ENCODE results near the gene KDM5B.

Gene KDM5B

GRCh38 chr1:202711949-202712635 lies 96.1 kb downstream of the KDM5B start:
- DNase-seq (ENCODE audit: low read depth), result no peak

- DNase-seq (ENCODE audit: low read depth), result no peak
Observed at GRCh38 chr1:202710070-202711045, 97.9 kb downstream of the KDM5B start, which contains the start of gene SYT2. Gene SYT2 (minus strand): TSS chr1:202710454. CDS start chr1:202605772, 104,682 bp downstream.

GRCh38 chr1:202709276-202710041 lies 98.8 kb downstream of the KDM5B start:
- DNase-seq (ENCODE audit: low read depth), result no peak

GRCh38 chr1:202708456-202709275 lies 99.6 kb downstream of the KDM5B start:
- no peak for DNase-seq (ENCODE audit: low read depth)

GRCh38 chr1:202706851-202707250 lies 101.4 kb downstream of the KDM5B start:
- DNase-seq (ENCODE audit: low read depth), result no peak

- no peak for DNase-seq (ENCODE audit: low read depth)
Observed at GRCh38 chr1:202704601-202705000, 103.6 kb downstream of the KDM5B start.

GRCh38 chr1:202703191-202703590 lies 105.0 kb downstream of the KDM5B start:
- no peak for DNase-seq (ENCODE audit: low read depth)

- no peak for DNase-seq (ENCODE audit: low read depth)
Observed at GRCh38 chr1:202702088-202702487, 106.1 kb downstream of the KDM5B start.

GRCh38 chr1:202701200-202701599 lies 107.0 kb downstream of the KDM5B start:
- no peak for DNase-seq (ENCODE audit: low read depth)

GRCh38 chr1:202700061-202700460 lies 108.2 kb downstream of the KDM5B start:
- no peak for DNase-seq (ENCODE audit: low read depth)

GRCh38 chr1:202698276-202698675 lies 109.9 kb downstream of the KDM5B start:
- DNase-seq (ENCODE audit: low read depth), result no peak

- no peak for DNase-seq (ENCODE audit: low read depth)
Observed at GRCh38 chr1:202697038-202697437, 111.2 kb downstream of the KDM5B start.

GRCh38 chr1:202694314-202694713 lies 113.9 kb downstream of the KDM5B start:
- no peak for DNase-seq (ENCODE audit: low read depth)

- DNase-seq (ENCODE audit: low read depth), result peak; percentile 46
Observed at GRCh38 chr1:202692959-202693555, 115.2 kb downstream of the KDM5B start.

- DNase-seq (ENCODE audit: low read depth), result no peak
Observed at GRCh38 chr1:202691816-202692215, 116.4 kb downstream of the KDM5B start.

GRCh38 chr1:202689493-202690342 lies 118.5 kb downstream of the KDM5B start:
- DNase-seq (ENCODE audit: low read depth), result no peak

GRCh38 chr1:202689082-202689481 lies 119.1 kb downstream of the KDM5B start:
- DNase-seq (ENCODE audit: low read depth), result no peak

GRCh38 chr1:202688401-202688800 lies 119.8 kb downstream of the KDM5B start:
- no peak for DNase-seq (ENCODE audit: low read depth)

GRCh38 chr1:202687798-202688197 lies 120.4 kb downstream of the KDM5B start:
- no peak for DNase-seq (ENCODE audit: low read depth)

- no peak for DNase-seq (ENCODE audit: low read depth)
Observed at GRCh38 chr1:202687370-202687769, 120.9 kb downstream of the KDM5B start.

Data from stimulated activated CD8-positive, alpha-beta memory T cell treated with anti-CD3 and anti-CD28 coated beads, Interleukin-15, amount 100 ng/mL, for 1 hour (primary cell).